SJSA1 (cell line): ENCODE measurements around the gene PPP2R5D. TPM values are rescaled to one million over a fixed set of nuclear protein-coding genes. Genes with fewer than 3 reads are reported as not detected.

Experiments
- DNase-seq, 2 experiments: peaks; one replicate each; pipeline ENCODE4 v3.0.0-alpha.2; 2015 to 2020; ENCODE audit warnings: low spot score in 2 of 2, low read depth in 1 of 2
- H3K27ac ChIP-seq: fragments of 250-450 bp; sonication (Bioruptor Pico); 2 replicates; pipeline ENCODE4 v1.5.1; 2020; ENCODE audit warnings: mild to moderate bottlenecking, moderate library complexity
- H3K27me3 ChIP-seq: fragments of 250-450 bp; sonication (Bioruptor Pico); replicated peaks from 2 replicates; pipeline ENCODE4 v1.5.1; 2020; ENCODE audit warnings: mild to moderate bottlenecking, moderate library complexity
- H3K36me3 ChIP-seq: fragments of 250-450 bp; sonication (Bioruptor Pico); 2 replicates; pipeline ENCODE4 v1.5.1; 2020; ENCODE audit warnings: mild to moderate bottlenecking
- H3K4me1 ChIP-seq: fragments of 250-450 bp; sonication (Bioruptor Pico); replicated peaks from 2 replicates; pipeline ENCODE4 v1.6.1; 2021; ENCODE audit warnings: mild to moderate bottlenecking
- H3K4me3 ChIP-seq: fragments of 250-450 bp; sonication (Bioruptor Pico); 2 replicates; pipeline ENCODE4 v1.5.1; 2020; ENCODE audit warnings: mild to moderate bottlenecking
- H3K9me3 ChIP-seq: fragments of 250-450 bp; sonication (Bioruptor Pico); replicated peaks from 2 replicates; pipeline ENCODE4 v1.5.1; 2020; ENCODE audit warnings: mild to moderate bottlenecking
- total RNA-seq: library from RNA; depleted of rRNA; stranded (reverse); fragments of >200 nt; shearing (Covaris generic); gene quantifications from 2 replicates; pipeline ENCODE4 v1.2.3, GENCODE V29; 2014

The PPP2R5D gene
- total RNA-seq, 1 experiment from 2014 or later = 63.4 TPM

- DNase-seq = no peak
- Histone ChIP-seq H3K36me3 (peaks cover 31% of the 10 kb centered on the region), H3K4me1 (peaks cover 9% of the 10 kb centered on the region), H3K27me3 (no peaks in the 10 kb centered on the region), H3K4me3 (no peak overlapping the region), H3K9me3 (no peaks in the 10 kb centered on the region), H3K27ac (no peak overlapping the region)
Measured at GRCh38 chr6:42969431-42969830, 14.9 kb upstream of the PPP2R5D start.

DNA sequence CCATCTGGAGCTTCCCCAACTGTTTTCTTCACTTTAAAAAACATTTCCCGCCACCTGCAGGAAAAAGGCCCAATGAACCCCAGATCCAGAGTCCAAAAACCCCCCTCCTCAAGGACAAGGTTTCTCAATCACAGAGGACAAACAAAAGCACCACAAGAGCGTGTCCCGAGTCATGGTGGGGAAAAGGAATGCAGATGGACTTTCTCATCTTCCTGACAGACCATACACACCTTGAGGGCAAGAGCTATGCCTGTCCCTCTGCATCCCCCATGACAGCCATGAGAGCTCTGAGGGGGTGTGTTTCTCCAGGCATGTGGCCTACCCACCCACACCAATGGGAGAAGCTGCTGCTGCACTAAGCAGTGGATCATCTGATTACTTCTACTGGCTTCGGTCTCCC is 14.4 kb upstream of the PPP2R5D start:
- DNase-seq = no peak
- H3K4me1 ChIP-seq = peaks cover 9% of the 10 kb centered on the region
- H3K4me3 ChIP-seq = no peak overlapping the region
- H3K27me3 ChIP-seq = no peaks in the 10 kb centered on the region
- H3K27ac ChIP-seq = no peak overlapping the region
- H3K9me3 ChIP-seq = no peaks in the 10 kb centered on the region
- peaks cover 31% of the 10 kb centered on the region for H3K36me3 ChIP-seq

DNA sequence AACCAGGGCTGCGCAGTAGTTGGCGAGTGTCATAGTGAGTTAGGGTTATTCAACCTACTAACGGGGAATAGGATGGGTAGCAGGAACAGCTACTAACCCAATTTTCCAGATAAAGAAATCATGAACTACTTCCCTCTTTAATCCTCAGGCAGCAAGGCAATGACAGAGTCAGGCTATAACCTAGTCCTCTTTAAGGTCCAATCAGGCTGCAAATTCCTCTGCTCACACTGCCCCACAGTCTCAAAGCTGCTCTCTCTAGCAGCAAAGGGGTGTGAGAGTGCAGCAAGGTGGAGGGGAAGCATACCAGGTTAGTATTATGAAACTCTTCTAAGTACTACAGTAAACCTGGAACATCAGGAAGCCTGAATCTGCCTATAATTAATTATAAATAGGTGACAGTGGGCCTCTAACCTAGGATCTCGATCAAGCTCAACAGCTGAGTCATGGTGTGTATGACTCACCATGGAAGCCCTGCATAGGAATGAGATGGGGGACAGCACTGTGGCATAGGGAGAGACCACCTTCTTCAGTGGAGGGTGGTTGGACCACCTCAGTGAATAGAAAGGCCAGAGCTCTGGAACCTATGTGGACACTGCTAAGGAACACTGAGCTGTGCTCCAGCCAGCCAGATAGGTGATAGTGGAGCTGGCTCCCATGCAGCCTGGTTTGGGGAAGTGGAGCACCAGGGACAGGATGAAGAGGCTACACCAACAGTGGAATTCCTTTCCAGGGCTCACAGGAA is 13.3 kb upstream of the PPP2R5D start:
- Histone ChIP-seq H3K4me1 (peaks cover 9% of the 10 kb centered on the region), H3K9me3 (no peaks in the 10 kb centered on the region), H3K36me3 (peaks cover 31% of the 10 kb centered on the region), H3K27ac (0 out of 2 replicates have a peak overlapping the region, but pooled peaks have one; percentile 5), H3K27me3 (no peaks in the 10 kb centered on the region), H3K4me3 (no peak overlapping the region)
- DNase-seq = peak in 1 of 2 experiments; percentile 40

DNA sequence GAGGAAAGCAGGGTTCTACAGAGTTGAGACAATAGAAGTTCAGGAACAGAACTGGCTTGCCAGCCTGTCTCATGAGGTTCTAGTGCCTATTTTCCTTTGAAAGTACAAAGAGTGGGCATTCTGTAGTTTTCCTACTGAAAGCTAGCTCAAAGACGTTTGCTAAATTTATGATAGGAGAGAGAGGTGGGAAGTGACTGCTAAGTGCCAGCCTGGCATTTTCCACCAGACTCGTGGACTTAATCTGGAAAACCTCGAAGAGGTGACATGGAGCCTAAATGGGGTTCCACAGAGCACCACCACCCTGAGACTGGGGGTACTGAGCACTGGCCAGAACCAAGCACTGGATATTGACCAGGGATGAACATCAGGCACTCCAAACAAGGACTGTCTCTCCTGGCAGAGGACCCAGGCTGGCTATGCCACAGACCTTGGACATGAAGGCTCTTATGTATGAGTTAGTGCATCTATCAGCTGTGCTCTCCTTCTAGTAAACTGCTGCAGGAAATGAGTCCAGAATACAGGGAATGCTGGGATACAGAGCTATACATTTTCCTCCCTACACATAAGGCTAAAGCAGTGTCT is 12.5 kb upstream of the PPP2R5D start:
- Histone ChIP-seq H3K27me3 (no peaks in the 10 kb centered on the region), H3K9me3 (no peaks in the 10 kb centered on the region), H3K4me1 (peaks cover 9% of the 10 kb centered on the region), H3K4me3 (no peak overlapping the region), H3K27ac (no peak overlapping the region), H3K36me3 (peaks cover 28% of the 10 kb centered on the region)
- DNase-seq = no peak

DNA sequence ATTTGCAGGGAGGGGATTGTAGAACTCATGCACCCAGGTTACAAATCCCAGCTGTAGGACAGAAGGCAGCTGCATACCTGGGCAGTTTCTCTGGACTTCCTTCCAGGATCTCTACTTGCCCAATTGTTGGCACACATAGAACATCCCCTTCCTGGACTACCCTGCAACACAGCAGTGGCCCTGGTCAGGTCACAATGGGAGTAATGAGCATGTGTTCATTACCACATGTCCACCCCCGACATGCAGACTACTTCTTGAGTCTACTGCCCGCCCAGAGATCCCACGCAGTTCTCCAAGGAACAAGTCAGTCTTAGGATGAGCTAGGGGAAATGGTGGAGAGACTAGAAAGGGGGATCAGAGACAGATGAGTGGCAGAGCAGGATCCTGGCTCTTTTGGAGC is 10.4 kb upstream of the PPP2R5D start:
- Histone ChIP-seq H3K4me3 (no peak overlapping the region), H3K27ac (no peak overlapping the region), H3K4me1 (peaks cover 21% of the 10 kb centered on the region), H3K36me3 (peaks cover 29% of the 10 kb centered on the region), H3K9me3 (no peaks in the 10 kb centered on the region), H3K27me3 (no peaks in the 10 kb centered on the region)
- no peak for DNase-seq

DNA sequence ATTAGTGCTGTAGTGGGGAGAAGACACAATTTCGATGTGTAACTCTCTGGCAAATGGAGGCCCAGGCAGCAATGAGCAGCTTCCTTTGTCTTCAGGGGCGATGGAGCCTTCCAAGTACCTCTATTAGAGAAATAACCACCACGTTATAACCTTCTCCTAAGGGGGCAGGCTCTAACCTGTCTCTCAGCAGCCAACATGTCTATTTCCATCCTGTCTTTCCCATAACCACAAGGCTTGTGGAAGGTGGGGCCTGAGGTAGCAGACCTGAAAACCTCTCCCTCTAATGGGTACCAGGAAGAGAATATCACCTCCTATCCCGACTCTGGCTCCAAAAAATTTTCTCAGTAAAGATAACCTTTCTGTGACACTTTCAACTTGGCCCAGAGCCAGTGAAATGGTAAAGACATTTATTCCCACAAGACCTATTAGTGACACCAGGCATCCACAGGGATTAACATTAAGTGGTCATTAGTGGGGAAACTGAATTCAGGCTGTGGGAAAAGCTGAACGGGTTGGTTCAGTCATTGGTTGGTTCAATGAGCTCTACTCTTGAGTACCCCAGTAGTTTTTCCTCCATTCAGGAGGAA is 9.4 kb upstream of the PPP2R5D start:
- Histone ChIP-seq H3K27ac (no peak overlapping the region), H3K4me1 (peaks cover 30% of the 10 kb centered on the region), H3K36me3 (peaks cover 21% of the 10 kb centered on the region), H3K9me3 (no peaks in the 10 kb centered on the region), H3K4me3 (no peak overlapping the region), H3K27me3 (no peaks in the 10 kb centered on the region)
- DNase-seq = no peak

DNA sequence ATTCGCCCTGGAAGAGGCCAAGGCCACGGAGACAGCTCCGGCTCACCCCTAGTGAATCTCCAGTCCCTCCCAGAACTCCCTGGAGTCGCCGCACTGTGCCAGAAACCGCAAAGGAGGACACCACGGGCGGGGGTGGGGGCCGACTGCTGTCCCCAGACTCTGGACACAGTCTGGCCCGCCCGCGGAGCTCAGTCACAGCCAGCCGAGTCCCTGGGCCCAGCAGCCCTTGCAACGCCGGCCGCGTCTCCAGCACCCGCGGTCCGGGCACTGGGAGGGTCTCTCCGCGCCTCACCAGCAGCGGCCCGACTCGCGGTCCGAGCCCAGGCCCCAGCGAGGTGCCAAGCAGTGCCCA is 5.9 kb upstream of the PPP2R5D start:
- peak; percentile 71 to 77 for DNase-seq
- Histone ChIP-seq H3K4me3 (peak overlapping the region; percentile 84), H3K27me3 (no peaks in the 10 kb centered on the region), H3K9me3 (no peaks in the 10 kb centered on the region), H3K27ac (peak overlapping the region; percentile 71), H3K4me1 (peaks cover 33% of the 10 kb centered on the region), H3K36me3 (peaks cover 12% of the 10 kb centered on the region)

- no peaks in the 10 kb centered on the region for H3K27me3 ChIP-seq
- peaks cover 38% of the 10 kb centered on the region for H3K4me1 ChIP-seq
- H3K4me3 ChIP-seq = peak within 1 kb of the TSS; percentile 84
- peak; percentile 89 to 91 for DNase-seq
- no peaks in the 10 kb centered on the region for H3K9me3 ChIP-seq
- peaks cover 12% of the 10 kb centered on the region for H3K36me3 ChIP-seq
- peak within 1 kb of the TSS; percentile 71 for H3K27ac ChIP-seq
Measured at GRCh38 chr6:42978839-42979522, 5.4 kb upstream of the PPP2R5D start, which contains the start of gene PEX6. TSS of gene PEX6 (minus strand) at chr6:42979181. CDS start at chr6:42979150, 31 bp downstream.

DNA sequence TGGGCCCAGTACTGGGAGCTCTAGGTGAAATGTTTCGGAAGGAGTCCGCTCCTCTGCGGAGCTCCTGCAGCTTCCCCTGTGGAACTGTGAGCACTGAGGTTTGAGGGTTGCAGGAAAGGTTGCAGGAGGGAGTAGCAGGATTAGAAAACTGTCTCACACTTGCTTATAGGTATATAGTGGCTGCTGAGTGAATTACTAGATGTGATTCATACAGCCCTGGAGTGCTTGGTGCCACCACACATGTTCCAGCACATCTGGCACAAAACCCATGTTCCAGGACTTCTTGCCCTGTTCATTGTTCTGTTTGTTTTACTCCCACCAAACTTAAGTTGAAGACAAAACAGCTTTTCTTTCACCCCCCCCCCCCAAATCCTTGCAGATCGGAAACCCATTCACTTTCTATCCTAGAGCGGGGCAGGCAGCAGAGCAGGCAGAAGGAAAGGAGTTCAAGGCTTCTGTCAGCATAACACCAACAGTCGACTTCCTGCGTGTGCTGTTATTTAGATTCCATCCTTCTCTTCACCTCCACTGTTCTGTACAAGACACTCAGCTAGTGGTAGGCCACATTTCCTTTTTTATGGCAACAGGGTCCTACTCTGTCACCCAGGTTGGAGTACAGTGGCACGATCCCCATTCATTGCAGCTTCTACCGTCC is 4.7 kb upstream of the PPP2R5D start:
- H3K36me3 ChIP-seq = peaks cover 12% of the 10 kb centered on the region

GRCh38 chr6:42981836-42982235 is 2.5 kb upstream of the PPP2R5D start:
- Histone ChIP-seq H3K4me1 (peaks cover 43% of the 10 kb centered on the region), H3K36me3 (peaks cover 16% of the 10 kb centered on the region), H3K9me3 (no peaks in the 10 kb centered on the region), H3K4me3 (no peak overlapping the region), H3K27ac (no peak overlapping the region), H3K27me3 (no peaks in the 10 kb centered on the region)
- no peak for DNase-seq

More for the DNA sequence above, 4.7 kb upstream of the PPP2R5D start:
- Histone ChIP-seq H3K4me1 (peaks cover 39% of the 10 kb centered on the region), H3K4me3 (peak overlapping the region; percentile 84), H3K9me3 (no peaks in the 10 kb centered on the region), H3K27ac (peak overlapping the region; percentile 71), H3K27me3 (no peaks in the 10 kb centered on the region)
- DNase-seq = no peak

DNA sequence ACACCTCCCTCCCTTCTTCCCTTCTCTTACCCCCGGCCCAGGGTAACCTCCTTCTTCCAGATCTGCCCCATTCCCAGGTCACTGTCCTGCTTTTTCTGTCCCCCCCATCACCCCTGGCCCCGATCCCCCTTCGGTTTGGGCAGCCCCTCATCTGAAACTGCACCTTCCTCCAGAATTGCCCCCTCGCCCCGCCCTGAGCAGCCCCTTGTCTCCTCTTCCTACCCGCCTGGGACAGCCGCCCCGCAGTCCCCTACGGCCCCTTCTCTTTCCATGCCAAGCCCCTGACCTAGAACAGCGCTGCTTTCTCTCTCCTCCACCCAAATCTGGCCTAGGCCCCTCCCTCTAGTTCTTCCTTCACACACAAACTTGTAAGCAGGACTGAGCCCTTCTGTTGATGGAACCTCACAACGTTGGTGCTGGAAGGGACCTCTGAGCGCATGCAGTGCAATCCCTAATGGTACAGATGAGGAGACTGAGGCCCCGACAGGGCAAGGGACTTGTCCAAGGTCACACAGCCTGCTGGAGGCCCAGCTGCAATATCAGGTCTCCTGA is 630 bp downstream of the PPP2R5D start:
- DNase-seq = peak in 1 of 2 experiments; percentile 26
- peaks cover 20% of the 10 kb centered on the region for H3K36me3 ChIP-seq
- peaks cover 22% of the 10 kb centered on the region for H3K4me1 ChIP-seq
- H3K27me3 ChIP-seq = no peaks in the 10 kb centered on the region
- no peak overlapping the region for H3K27ac ChIP-seq
- H3K4me3 ChIP-seq = peak overlapping the region; percentile 81
- H3K9me3 ChIP-seq = no peaks in the 10 kb centered on the region

- Histone ChIP-seq H3K4me1 (peaks cover 14% of the 10 kb centered on the region), H3K27me3 (no peaks in the 10 kb centered on the region)
Measured at GRCh38 chr6:42987533-42988451, 3.4 kb downstream of the PPP2R5D start.

More at GRCh38 chr6:42987533-42988451, 3.4 kb downstream of the PPP2R5D start:
- no peaks in the 10 kb centered on the region for H3K9me3 ChIP-seq
- no peak for DNase-seq
- H3K36me3 ChIP-seq = peaks cover 36% of the 10 kb centered on the region
- H3K27ac ChIP-seq = no peak overlapping the region
- H3K4me3 ChIP-seq = no peak overlapping the region
